Measurements from ENCODE around the gene DOK1.

DNA sequence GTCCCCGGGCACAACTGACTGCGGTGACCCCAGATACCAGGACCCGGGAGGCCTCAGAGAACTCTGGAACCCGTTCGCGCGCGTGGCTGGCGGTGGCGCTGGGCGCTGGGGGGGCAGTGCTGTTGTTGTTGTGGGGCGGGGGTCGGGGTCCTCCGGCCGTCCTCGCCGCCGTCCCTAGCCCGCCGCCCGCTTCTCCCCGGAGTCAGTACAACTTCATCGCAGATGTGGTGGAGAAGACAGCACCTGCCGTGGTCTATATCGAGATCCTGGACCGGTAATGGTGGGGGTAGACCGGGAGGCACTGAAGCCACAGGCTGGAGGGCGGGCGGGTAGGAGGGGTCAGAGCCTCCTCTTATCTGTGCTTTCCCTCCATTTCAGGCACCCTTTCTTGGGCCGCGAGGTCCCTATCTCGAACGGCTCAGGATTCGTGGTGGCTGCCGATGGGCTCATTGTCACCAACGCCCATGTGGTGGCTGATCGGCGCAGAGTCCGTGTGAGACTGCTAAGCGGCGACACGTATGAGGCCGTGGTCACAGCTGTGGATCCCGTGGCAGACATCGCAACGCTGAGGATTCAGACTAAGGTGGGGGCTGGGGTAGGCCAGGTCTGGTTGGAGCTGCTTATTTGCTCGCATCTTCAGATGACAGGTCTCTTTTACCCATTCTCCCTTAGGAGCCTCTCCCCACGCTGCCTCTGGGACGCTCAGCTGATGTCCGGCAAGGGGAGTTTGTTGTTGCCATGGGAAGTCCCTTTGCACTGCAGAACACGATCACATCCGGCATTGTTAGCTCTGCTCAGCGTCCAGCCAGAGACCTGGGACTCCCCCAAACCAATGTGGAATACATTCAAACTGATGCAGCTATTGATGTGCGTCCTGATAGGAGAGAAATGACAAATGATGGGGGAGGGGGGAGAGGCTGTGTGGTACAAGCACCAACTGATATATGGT lies 24.0 kb upstream of the DOK1 start:
- TF ChIP-seq, protein P1, sequence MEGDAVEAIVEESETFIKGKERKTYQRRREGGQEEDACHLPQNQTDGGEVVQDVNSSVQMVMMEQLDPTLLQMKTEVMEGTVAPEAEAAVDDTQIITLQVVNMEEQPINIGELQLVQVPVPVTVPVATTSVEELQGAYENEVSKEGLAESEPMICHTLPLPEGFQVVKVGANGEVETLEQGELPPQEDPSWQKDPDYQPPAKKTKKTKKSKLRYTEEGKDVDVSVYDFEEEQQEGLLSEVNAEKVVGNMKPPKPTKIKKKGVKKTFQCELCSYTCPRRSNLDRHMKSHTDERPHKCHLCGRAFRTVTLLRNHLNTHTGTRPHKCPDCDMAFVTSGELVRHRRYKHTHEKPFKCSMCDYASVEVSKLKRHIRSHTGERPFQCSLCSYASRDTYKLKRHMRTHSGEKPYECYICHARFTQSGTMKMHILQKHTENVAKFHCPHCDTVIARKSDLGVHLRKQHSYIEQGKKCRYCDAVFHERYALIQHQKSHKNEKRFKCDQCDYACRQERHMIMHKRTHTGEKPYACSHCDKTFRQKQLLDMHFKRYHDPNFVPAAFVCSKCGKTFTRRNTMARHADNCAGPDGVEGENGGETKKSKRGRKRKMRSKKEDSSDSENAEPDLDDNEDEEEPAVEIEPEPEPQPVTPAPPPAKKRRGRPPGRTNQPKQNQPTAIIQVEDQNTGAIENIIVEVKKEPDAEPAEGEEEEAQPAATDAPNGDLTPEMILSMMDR (IDR thresholded peaks at IDR 0.05; ENCODE audit: low read depth, low read length, poor library complexity, severe bottlenecking): no peak
- TF ChIP-seq EZH2phosphoT487 (IDR thresholded peaks at IDR 0.05; ENCODE audit: borderline replicate concordance, low read length): no peak
